Esophagus (tissue), 2 donors: ENCODE measurements around the gene HTR4. TPM values are rescaled to one million over a fixed set of nuclear protein-coding genes. Genes with fewer than 3 reads are reported as not detected.
"Not testable (repeated sequence)": the region's sequence is repeated elsewhere in the genome, so short reads cannot be mapped to it uniquely, and the experiment has no call there.

ENCODE experiments used
- H3K27ac ChIP-seq, 2 donors: one replicate each; pipeline ENCODE4 v1.5.1; 2013; ENCODE audit warnings: low read depth in 2 of 2, mild to moderate bottlenecking in 2 of 2, inconsistent platforms in 1 of 2, low read length in 1 of 2, moderate library complexity in 1 of 2
- H3K27me3 ChIP-seq, 2 donors: one replicate each; pipeline ENCODE4 v1.6.1; 2013; ENCODE audit warnings: low read length in 2 of 2, control low read depth in 1 of 2, mild to moderate bottlenecking in 1 of 2; ENCODE audit not compliant: insufficient read depth in 2 of 2, control insufficient read depth in 1 of 2
- H3K36me3 ChIP-seq, 2 donors: one replicate each; pipeline ENCODE4 v1.6.1; 2013; ENCODE audit warnings: low read length in 1 of 2; ENCODE audit not compliant: control insufficient read depth in 2 of 2, insufficient read depth in 2 of 2
- H3K4me1 ChIP-seq, 2 donors: one replicate each; pipeline ENCODE4 v1.6.1; 2013; ENCODE audit warnings: low read length in 1 of 2; ENCODE audit not compliant: control insufficient read depth in 2 of 2, insufficient read depth in 2 of 2
- H3K4me3 ChIP-seq, 2 donors: one replicate each; pipeline ENCODE4 v1.5.1; 2013; ENCODE audit warnings: low read length in 2 of 2, mild to moderate bottlenecking in 2 of 2, low read depth in 1 of 2, moderate library complexity in 1 of 2
- H3K9me3 ChIP-seq, 2 donors: one replicate each; pipeline ENCODE4 v1.6.1; 2013; ENCODE audit warnings: mild to moderate bottlenecking in 2 of 2, low read depth in 1 of 2, low read length in 1 of 2, moderate library complexity in 1 of 2; ENCODE audit not compliant: control insufficient read depth in 2 of 2, insufficient read depth in 1 of 2
- whole genome bisulfite sequencing, 2 donors: extraction: QIAGEN DNeasy Blood & Tissue Kit; methylation state at CpG; one replicate each; pipeline ENCODE4 v1.1.7; 2013; 5-methylcytosine and 5-hydroxymethylcytosine counted together
- polyA plus RNA-seq, 2 donors: library from polyadenylated mRNA; stranded (reverse); fragments of 200-250 nt; gene quantifications; one replicate each; pipeline ENCODE4 v1.2.3, GENCODE V29; 2013
- donor health status: healthy with polysubstance abuse.
- donor health status: Bipolar disorder and iron deficiency.

The HTR4 gene
- polyA plus RNA-seq, 2 donors: 0.02 to 0.20 TPM

DNA sequence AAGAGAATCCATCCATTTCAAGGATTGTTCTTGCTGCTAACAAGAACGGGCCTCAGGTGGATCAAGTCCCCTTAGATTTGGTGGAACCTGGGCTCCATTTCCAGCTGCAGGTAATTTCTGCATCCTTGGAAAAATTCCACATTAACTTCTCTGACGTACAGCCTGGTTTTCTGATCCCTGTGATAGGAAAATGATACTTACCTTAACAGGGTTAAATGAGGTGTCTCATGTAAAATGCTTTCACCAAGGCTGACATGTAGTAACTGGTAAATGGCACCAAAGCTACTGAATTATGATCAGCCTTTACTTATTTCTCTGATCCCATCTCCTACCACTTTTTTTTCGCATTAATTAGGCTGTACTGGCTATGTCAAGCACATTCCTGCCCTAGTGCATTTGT lies 176.9 kb downstream of the HTR4 start:
- Histone ChIP-seq H3K27me3 (peaks cover 0 to 3% of the 10 kb centered on the region in 2 donors), H3K27ac (no peak overlapping the region), H3K9me3 (no peaks in the 10 kb centered on the region), H3K4me3 (no peak overlapping the region), H3K4me1 (no peaks in the 10 kb centered on the region), H3K36me3 (no peaks in the 10 kb centered on the region)
- 51 to 59% methylated on average over 3 of the region's 3 CpGs for WGBS, 2 donors

DNA sequence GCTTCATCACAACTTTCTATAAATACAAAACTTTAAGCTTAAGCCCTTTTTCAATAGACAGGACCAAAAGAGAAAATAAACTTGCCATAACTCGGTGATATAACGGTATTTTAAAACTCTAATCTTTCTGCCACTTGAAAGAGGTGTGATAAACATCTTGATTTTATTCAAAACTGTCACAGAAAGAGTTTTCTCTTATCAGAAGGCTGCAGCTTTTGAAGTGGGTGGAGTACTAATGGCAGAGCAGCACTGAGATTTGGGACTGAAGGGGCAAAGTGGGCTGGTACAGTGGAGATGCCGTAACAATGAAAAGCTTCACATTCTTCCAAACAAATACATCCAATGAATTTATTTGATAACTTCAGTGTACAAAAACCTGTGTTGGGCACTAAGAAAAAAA lies 178.0 kb downstream of the HTR4 start:
- Histone ChIP-seq H3K27ac (no peak overlapping the region), H3K9me3 (no peaks in the 10 kb centered on the region), H3K4me3 (no peak overlapping the region), H3K4me1 (no peaks in the 10 kb centered on the region), H3K27me3 (peaks cover 0 to 3% of the 10 kb centered on the region in 2 donors), H3K36me3 (no peaks in the 10 kb centered on the region)
- 63 to 70% methylated on average over 3 of the region's 3 CpGs for WGBS, 2 donors

DNA sequence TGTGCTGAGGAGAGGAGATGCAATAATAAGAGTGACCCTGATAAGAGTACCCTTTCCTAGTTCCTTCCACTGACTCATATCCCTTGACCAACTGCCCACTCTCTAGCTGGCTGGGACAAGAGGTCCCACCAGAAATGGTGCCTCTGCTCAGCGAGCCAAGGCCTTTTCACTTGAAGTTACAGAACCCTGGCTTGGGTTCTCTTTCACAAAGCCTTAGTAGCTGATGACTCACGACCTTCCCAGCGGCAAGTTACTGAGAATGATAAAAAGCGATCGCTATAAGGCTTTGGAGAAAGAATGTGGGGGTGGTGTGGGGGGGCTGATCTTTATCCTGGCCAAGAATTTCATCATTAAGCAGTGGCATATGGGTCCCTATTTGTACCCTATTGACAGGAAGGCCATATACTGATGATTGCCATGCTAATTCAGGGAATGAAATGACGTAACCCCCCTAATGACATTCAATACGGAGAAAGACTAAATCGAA lies 180.3 kb downstream of the HTR4 start:
- H3K27ac ChIP-seq: no peak overlapping the region
- no peaks in the 10 kb centered on the region for H3K36me3 ChIP-seq
- no peaks in the 10 kb centered on the region for H3K9me3 ChIP-seq
- H3K27me3 ChIP-seq: peaks cover 0 to 3% of the 10 kb centered on the region in 2 donors
- WGBS, 2 donors: 73 to 80% methylated on average over 8 of the region's 8 CpGs
- no peaks in the 10 kb centered on the region for H3K4me1 ChIP-seq
- no peak overlapping the region for H3K4me3 ChIP-seq

DNA sequence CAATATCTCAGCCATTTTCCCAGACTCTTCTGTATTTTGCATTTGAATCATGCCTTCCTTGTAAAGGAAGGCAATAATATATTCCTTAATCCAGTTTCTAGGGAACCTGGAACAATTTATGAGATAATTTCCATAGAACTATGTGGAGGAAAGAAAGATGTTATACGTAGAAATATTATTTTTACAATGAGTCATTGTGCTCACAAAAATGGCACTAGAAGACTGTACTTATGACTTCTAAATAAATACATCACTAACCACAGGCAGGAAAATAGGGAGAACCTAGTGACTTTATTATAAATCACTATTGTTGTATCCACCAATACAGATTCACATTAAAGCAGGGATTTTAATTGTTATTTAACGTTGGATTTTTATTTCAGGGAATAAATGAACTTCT lies 182.9 kb downstream of the HTR4 start:
- no peaks in the 10 kb centered on the region for H3K27me3 ChIP-seq
- no peaks in the 10 kb centered on the region for H3K9me3 ChIP-seq
- no peaks in the 10 kb centered on the region for H3K4me1 ChIP-seq
- H3K36me3 ChIP-seq: no peaks in the 10 kb centered on the region
- H3K4me3 ChIP-seq: no peak overlapping the region
- WGBS, 2 donors: 77 to 78% methylated on average over 2 of the region's 2 CpGs
- H3K27ac ChIP-seq: no peak overlapping the region

DNA sequence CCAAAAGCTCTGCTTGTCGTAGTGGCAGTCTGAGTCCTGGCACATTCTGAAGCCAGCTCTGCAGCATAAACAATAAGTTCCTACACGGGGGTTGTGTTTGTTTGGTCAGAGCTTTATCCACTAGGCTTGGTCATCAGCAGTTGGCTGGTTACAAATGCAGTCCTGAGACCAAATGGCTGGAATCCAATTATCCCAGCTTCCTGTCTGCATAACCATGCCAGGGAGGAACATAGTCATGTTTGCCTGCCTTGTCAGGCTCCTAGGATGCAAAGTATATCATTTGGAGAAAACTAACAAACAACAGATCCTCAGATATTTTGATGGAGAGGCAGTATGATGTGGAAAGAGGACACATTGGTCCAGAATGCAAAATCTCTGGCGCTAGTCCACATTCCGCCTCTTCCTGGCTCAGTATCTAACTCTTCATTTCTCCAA lies 184.8 kb downstream of the HTR4 start:
- Histone ChIP-seq H3K27me3 (no peaks in the 10 kb centered on the region), H3K36me3 (no peaks in the 10 kb centered on the region), H3K27ac (peak overlapping the region in 1 of 2 donors; percentile 14), H3K9me3 (no peaks in the 10 kb centered on the region), H3K4me1 (no peaks in the 10 kb centered on the region), H3K4me3 (no peak overlapping the region)
- 49 to 60% methylated on average over 4 of the region's 4 CpGs for WGBS, 2 donors

DNA sequence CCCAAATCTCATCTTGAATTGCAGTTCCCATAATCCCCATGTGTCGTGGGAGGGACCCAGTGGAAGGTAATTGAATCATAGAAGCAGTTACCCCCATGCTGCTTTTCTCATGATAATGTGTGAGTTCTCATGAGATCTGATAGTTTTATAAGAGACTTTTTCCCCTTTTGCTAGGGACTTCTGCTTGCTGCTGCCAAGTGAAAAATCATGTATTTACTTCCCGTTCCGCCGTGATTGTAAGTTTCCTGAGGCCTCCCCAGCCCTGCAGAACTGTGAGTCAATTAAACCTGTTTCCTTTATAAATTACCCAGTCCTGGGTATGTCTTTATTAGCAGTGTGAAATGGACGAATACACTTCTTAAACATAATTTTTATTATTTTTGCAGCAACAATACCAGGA lies 185.6 kb downstream of the HTR4 start:
- H3K36me3 ChIP-seq, H3K4me3 ChIP-seq, H3K4me1 ChIP-seq, H3K9me3 ChIP-seq, H3K27me3 ChIP-seq, H3K27ac ChIP-seq: not testable (repeated sequence)
- 73% methylated on average over 5 of the region's 5 CpGs for WGBS, 2 donors

DNA sequence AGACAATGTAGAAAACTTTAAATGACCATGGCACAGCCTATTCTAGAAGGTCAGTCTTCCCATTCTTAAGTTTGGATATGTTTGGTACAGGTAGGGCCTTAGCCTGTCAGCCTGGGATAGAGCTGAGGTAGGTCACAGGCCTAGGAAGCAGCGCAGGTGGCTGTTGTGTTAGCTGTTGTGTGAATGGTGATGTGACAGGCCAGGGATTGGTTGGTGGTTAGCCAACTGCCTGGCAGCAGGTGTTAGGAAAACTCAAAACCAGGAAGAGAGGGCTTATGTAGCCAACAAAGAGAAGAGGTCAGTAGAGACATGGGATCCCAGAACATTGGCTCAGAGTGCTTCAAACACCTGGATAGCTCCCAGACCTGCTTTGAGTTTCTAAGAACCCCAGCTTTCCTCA lies 186.4 kb downstream of the HTR4 start:
- Histone ChIP-seq H3K4me3 (no peak overlapping the region), H3K36me3 (no peaks in the 10 kb centered on the region), H3K27me3 (no peaks in the 10 kb centered on the region), H3K4me1 (no peaks in the 10 kb centered on the region), H3K27ac (no peak overlapping the region), H3K9me3 (no peaks in the 10 kb centered on the region)
- WGBS, 2 donors: 75 to 97% methylated on average over 1 of the region's 1 CpG

DNA sequence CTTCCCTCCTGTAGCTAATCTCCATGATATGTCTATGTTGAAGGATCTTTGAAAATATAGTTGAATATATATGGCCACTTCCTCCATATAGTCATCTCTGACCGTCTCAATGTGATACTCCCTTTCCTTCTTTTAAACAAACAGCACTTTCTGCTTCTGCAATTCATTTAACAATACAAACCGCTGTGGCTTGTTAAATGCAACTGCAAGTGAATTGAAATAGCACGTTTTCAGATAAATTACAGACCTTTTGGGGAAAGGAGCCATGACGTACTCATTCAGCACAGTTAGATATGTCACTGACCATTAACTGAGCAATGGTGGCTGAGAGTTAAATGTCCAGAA lies 188.1 kb downstream of the HTR4 start:
- no peaks in the 10 kb centered on the region for H3K9me3 ChIP-seq
- no peaks in the 10 kb centered on the region for H3K36me3 ChIP-seq
- 55 to 58% methylated on average over 4 of the region's 4 CpGs for WGBS, 2 donors
- H3K27ac ChIP-seq: no peak overlapping the region
- H3K4me3 ChIP-seq: no peak overlapping the region
- no peaks in the 10 kb centered on the region for H3K4me1 ChIP-seq
- no peaks in the 10 kb centered on the region for H3K27me3 ChIP-seq

DNA sequence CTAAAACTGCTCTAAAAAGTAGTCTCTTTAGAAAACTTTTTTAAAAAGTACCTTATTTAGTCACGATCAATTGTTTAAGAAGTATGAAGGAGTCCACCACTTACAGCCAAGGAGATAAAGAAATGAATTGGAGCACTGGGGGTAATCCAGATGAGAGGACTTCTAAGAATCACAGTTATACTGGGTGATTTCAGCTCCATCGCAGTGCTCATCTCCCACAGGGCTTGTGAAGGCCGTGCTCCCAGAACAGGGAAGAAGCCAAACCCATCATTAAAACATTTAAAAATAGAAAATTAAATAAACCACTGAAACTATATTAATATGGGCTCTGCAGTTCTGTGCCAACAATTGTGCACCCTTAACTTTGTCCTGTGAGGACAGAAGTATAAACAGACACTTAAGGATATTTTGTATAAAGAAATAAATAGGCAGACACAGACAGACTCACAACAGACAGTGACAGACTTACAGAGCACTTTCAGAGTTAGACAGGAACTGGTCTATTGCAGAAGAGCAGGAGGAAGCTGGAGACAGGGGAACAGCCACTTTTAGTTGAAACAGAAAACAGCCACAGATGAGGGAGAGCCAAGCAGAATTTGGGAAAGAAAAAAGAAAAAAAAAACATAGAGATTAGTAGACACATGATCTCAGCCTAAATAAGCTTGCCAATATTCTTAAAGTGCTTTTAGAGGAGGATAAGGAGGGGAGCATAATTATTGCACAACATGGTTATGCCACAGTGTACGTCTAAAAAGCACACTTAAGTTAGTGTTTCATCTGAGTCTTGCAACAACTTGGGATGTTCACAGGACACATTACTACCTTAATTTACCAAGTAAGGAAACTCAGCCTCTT lies 188.7 kb downstream of the HTR4 start:
- Histone ChIP-seq H3K27me3 (no peaks in the 10 kb centered on the region), H3K4me1 (no peaks in the 10 kb centered on the region), H3K4me3 (no peak overlapping the region), H3K9me3 (no peaks in the 10 kb centered on the region), H3K27ac (peak overlapping the region in 1 of 2 donors; percentile 37), H3K36me3 (no peaks in the 10 kb centered on the region)
- 57 to 72% methylated on average over 4 of the region's 4 CpGs for WGBS, 2 donors

DNA sequence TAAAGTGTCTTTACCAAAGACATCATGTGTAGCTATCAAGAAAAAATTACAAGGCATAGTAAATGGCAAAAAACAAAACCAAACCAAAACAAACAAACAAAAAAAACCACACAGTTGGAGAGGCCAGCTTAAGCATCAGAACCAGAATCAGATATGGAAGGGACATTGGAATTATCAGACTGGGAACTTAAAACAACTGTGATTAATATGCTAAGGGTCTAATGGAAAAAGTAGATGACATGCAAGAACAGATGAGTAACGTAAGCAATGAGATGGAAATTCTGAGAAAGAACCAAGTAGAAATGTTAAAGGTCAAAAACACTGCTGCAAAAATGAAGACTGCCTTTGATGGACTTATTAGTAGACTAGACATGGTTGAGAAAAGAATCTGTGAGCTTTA lies 194.7 kb downstream of the HTR4 start:
- Histone ChIP-seq H3K4me1 (no peaks in the 10 kb centered on the region), H3K36me3 (no peaks in the 10 kb centered on the region), H3K27ac (no peak overlapping the region), H3K9me3 (no peaks in the 10 kb centered on the region), H3K4me3 (no peak overlapping the region), H3K27me3 (no peaks in the 10 kb centered on the region)
- 71 to 78% methylated on average over 1 of the region's 1 CpG for WGBS, 2 donors
